ENCODE data around the gene MECR. TPM values are rescaled to one million over a fixed set of nuclear protein-coding genes. Genes with fewer than 3 reads are reported as not detected.

The MECR gene
- total RNA-seq, 4 donors from 2014 or later, result 14.3 to 29.4 (median 16.1) TPM

DNA sequence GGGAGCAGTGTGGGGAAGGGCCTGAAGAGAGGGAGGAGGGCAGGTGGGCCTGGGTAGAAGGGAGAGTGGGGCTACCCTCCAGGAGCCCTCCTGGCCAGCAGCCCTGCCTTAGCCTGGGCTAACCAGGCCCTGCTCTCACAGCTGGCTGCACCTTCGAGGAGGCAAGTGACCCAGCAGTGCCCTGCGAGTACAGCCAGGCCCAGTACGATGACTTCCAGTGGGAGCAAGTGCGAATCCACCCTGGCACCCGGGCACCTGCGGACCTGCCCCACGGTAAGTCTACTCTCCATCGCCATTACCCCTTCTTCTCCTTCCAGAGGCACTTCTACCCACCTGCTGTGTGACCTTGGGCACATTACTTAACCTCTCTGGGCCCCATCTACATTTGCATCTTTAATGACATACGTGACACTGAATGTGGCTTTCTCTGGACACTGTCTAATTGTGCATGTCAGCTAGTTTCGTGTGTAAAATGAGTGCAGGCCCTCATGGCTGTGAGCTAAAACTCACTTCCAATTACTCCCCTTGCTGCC lies 24.5 kb upstream of the MECR start:
- Histone ChIP-seq H3K4me1 (peaks cover 8 to 29% (median 8%) of the 10 kb centered on the region in 3 donors), H3K27me3 (peaks cover 0 to 32% (median 0%) of the 10 kb centered on the region in 4 donors), H3K36me3 (no peaks in the 10 kb centered on the region), H3K4me3 (no peak overlapping the region), H3K27ac (no peak overlapping the region), H3K9me3 (no peaks in the 10 kb centered on the region)
- DNase-seq, result no peak
- intact Hi-C loops (cut with DNase I), result no loop called here
- TF ChIP-seq POLR2A (IDR thresholded peaks at IDR 0.05) (no peak), CTCF (IDR thresholded peaks at IDR 0.05) (no peak)
- 86 to 88% methylated on average over 10 of the region's 10 CpGs for WGBS, 2 donors

DNA sequence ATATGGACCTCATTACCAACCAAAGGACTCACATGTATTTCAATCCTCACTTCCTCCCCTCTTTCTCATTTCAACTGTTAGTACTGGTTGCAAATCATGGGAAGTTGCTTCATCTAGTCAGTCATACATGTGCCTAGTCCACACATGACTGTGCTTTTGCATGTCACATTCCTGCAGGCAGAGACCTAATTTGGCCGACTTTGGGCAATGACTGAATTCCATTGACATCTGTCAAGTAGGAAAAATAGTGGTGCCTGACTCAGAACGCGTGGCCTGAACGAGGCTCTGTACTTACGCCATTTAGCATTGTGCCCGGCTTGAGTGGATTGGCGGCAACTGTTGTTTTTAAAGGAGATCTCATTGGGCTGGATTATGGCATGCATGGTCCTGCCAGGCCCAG lies 23.6 kb upstream of the MECR start:
- H3K27me3 ChIP-seq, result peaks cover 0 to 23% (median 0%) of the 10 kb centered on the region in 4 donors
- no peak for TF ChIP-seq CTCF (IDR thresholded peaks at IDR 0.05)
- no peak for TF ChIP-seq POLR2A (IDR thresholded peaks at IDR 0.05)
- DNase-seq, result no peak
- H3K4me3 ChIP-seq, result no peak overlapping the region
- peaks cover 4 to 22% (median 5%) of the 10 kb centered on the region in 3 donors for H3K4me1 ChIP-seq
- WGBS, 2 donors, result 71 to 81% methylated on average over 7 of the region's 7 CpGs
- H3K9me3 ChIP-seq, result no peaks in the 10 kb centered on the region
- intact Hi-C loops (cut with DNase I), result no loop called here
- H3K36me3 ChIP-seq, result no peaks in the 10 kb centered on the region
- no peak overlapping the region for H3K27ac ChIP-seq

DNA sequence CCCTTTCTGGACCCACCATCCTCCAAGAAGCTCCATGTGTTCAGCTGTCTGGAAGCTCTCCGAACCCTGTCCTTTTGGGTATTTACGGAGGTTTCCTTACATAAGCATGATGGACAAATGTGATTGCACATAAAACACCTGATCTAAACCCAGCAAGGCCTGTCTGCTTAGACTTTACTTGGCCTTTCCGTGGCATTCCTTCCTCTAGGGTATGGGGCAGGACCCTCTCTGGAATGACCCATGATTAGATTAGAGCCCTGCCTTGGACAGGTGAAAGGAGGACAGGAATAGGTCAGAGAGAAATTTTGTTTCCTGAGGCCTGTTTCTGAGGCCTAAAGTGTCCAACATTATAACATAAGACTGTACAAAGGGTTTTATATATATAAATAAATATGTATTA lies 22.4 kb upstream of the MECR start:
- intact Hi-C loops (cut with DNase I), result no loop called here
- Histone ChIP-seq H3K9me3 (no peaks in the 10 kb centered on the region), H3K4me3 (no peak overlapping the region), H3K27me3 (peaks cover 0 to 11% (median 0%) of the 10 kb centered on the region in 4 donors), H3K36me3 (no peaks in the 10 kb centered on the region), H3K27ac (no peak overlapping the region), H3K4me1 (peaks cover 0 to 17% (median 0%) of the 10 kb centered on the region in 3 donors)
- TF ChIP-seq CTCF (IDR thresholded peaks at IDR 0.05), result no peak
- TF ChIP-seq POLR2A (IDR thresholded peaks at IDR 0.05), result no peak
- 93% methylated on average over 3 of the region's 3 CpGs for WGBS, 2 donors
- no peak for DNase-seq

- no peak for DNase-seq
- intact Hi-C loops (cut with DNase I), result no loop called here
- 75 to 92% methylated on average over 6 to 7 of the region's 8 CpGs for WGBS, 2 donors
- Histone ChIP-seq H3K9me3 (no peaks in the 10 kb centered on the region), H3K4me1 (peaks cover 0 to 4% (median 0%) of the 10 kb centered on the region in 3 donors), H3K27me3 (peaks cover 0 to 3% (median 0%) of the 10 kb centered on the region in 4 donors), H3K4me3 (no peak overlapping the region), H3K27ac (no peak overlapping the region), H3K36me3 (no peaks in the 10 kb centered on the region)
- TF ChIP-seq CTCF (IDR thresholded peaks at IDR 0.05) (no peak), POLR2A (IDR thresholded peaks at IDR 0.05) (no peak)
These were observed 20.7 kb upstream of the MECR start for GRCh38 chr1:29251164-29252124.

DNA sequence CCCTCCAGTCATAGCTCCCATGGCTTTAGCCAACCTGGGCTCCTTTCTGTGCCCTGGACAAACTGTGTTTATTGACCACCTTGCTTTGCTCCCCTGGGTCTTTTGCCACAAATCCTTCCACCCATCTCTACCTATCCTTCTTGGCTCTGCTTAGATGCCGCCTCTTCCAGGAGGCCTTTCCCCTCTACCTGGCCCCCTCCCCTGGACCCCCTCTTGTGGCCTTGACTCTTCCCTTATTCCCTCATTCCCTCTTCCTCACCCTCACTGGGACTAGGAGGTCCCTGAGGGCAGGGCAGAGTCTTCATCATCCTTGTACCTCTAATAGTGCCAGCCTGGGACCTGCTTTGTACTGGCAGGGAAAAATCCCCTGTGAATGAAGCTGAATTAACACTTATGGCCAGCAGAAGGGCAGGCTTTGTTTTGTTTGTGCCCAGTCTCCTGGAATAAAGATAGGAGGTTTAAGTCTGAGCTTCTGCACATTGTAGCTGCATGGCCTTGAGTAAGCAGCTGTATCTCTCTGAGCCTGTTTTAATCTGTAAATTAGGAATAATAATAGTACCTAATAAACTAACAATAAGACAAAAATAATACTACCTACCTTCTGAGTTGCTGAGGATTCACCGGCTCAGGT lies 19.3 kb upstream of the MECR start:
- Histone ChIP-seq H3K4me1 (peaks cover 0 to 4% (median 0%) of the 10 kb centered on the region in 3 donors), H3K9me3 (no peaks in the 10 kb centered on the region), H3K36me3 (no peaks in the 10 kb centered on the region), H3K4me3 (no peak overlapping the region), H3K27me3 (peaks cover 0 to 3% (median 0%) of the 10 kb centered on the region in 4 donors), H3K27ac (no peak overlapping the region)
- intact Hi-C loops (cut with DNase I), result no loop called here
- DNase-seq, result no peak
- TF ChIP-seq POLR2A (IDR thresholded peaks at IDR 0.05), result no peak
- 89 to 94% methylated on average over 2 of the region's 2 CpGs for WGBS, 2 donors

Data from esophagus squamous epithelium (tissue), 5 donors.